GM12873 (cell line): ENCODE results near the gene CDH22.

ENCODE experiments used
- TF ChIP-seq, protein P1 (sequence below): IDR thresholded peaks from 2 replicates; pipeline ENCODE4 v1.5.1; 2012; ENCODE audit warnings: low read depth, mild to moderate bottlenecking, moderate library complexity, low read length, control low read depth; ENCODE audit not compliant: insufficient read depth; ENCODE audit errors: missing control alignments

Gene CDH22

DNA sequence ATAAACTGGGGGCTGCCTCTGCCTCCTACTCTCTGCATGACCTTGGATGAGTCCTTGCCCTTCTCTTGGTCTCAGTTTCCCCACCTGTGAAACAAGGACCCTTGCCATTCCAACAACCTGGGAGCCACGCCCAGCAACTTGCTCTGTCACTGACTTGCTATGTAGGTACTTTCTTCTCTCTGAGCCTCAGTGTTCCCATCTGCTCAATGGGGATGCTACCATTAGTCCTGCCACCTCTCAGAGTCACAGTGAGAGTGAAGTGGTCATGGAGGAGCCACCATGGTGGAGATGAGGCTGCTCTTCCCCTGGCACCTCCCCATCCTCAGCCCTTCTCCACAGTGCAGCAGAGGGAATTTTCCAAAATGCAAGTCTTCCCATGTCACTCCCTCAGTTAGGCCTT, 70.6 kb downstream of the CDH22 start:
- TF ChIP-seq, protein P1, sequence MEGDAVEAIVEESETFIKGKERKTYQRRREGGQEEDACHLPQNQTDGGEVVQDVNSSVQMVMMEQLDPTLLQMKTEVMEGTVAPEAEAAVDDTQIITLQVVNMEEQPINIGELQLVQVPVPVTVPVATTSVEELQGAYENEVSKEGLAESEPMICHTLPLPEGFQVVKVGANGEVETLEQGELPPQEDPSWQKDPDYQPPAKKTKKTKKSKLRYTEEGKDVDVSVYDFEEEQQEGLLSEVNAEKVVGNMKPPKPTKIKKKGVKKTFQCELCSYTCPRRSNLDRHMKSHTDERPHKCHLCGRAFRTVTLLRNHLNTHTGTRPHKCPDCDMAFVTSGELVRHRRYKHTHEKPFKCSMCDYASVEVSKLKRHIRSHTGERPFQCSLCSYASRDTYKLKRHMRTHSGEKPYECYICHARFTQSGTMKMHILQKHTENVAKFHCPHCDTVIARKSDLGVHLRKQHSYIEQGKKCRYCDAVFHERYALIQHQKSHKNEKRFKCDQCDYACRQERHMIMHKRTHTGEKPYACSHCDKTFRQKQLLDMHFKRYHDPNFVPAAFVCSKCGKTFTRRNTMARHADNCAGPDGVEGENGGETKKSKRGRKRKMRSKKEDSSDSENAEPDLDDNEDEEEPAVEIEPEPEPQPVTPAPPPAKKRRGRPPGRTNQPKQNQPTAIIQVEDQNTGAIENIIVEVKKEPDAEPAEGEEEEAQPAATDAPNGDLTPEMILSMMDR = no peak

DNA sequence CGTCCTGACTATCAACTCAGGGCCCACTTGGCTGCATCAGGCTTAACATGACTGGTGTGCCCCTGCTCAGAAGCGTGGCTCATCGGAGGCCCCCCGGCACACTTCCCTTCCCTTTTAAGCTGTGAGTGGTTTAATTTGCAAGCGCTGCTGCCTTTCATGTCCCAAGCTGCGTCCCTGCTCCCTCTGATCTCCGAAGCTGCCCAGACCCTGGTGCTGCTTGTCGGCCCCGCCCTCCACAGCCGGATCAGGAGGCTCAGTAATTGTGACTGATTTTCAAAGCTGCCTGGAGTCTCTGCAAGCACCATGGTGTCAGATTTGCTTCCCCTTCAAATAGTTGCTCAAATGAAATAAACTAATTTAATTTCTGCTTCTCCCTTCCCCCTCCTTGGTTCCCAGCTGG, 71.1 kb downstream of the CDH22 start:
- TF ChIP-seq, protein P1 = no peak

DNA sequence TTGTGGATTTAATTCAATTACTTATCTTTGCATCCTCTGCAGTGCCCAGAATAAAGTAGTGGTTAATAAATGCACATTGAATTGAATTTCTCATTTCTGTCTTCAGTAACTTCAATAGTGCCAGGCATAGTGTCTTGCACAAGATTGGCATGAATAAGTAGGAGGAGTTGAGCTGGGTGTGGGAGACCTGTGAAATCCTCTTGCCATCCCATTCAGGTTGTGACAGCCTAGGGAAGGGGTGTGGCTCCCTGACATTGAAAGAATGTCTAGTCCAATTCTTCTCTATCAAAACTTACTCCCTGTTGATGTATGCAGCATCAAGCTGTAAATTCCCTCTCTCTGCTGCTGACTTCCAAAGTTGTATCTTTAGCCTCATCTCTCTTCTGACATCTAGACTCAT, 73.2 kb downstream of the CDH22 start:
- TF ChIP-seq, protein P1 = no peak

DNA sequence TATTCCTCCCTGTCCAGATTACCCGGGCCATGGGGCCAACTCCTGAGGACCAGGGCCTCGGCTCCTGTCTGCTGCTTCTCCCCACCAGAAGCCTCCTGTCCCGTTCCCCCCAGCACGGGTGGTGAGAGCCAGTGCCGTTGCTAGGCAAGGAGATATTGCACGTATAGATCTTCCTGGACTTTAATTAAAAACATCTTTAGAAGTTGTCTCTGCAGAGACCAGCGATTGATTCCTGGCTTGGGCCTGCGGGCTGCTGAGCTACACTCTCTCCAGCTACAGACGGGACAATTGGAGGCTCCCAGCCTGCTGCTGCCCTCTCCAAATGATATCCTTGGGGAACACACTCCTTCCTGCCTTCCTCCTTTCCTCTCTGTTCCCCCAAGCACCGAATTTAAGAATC, 74.6 kb downstream of the CDH22 start:
- TF ChIP-seq, protein P1 = no peak

DNA sequence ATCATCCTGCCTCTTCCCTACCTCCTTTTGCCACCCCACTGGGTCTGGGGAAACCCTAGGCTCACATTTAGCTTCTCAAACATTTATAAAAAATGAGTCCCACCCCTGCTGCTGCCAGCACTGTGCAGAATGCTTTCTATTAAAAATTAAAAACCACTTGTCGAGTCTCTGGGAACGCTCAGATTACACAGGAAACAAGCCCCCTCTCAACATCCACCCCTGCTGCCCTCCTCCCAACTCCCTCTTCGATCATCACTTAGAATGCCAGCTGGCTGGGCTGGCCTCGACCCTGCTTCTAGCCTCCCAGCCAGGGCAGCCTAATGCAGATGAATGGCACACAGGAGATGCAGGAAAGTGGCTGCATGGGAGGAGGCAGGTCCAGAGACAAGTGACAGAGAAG, 75.8 kb downstream of the CDH22 start:
- TF ChIP-seq, protein P1 = no peak

DNA sequence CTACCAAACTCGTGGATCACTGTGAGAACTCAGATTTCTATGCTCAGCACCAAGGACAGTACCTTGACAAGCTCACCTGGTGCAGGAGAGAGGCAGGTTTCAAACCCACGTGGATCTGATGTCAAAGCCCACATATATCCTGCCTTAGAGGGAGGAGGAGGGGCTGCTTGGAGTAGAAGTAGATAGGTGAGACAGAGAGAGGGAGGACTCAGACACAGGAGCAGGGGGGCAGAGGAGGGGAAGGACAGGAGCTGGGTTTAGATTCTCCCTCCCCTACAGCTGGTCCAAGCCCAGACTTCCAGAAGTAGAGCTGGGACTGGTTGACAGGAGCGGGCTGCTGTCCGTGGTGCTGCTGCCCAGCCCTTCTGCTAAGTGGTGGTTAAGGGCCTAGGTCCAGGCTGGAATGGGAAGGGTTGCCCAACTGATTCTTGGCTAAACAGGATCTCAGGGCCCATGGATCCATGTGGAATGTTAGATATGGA, 77.5 kb downstream of the CDH22 start:
- TF ChIP-seq, protein P1 = no peak

DNA sequence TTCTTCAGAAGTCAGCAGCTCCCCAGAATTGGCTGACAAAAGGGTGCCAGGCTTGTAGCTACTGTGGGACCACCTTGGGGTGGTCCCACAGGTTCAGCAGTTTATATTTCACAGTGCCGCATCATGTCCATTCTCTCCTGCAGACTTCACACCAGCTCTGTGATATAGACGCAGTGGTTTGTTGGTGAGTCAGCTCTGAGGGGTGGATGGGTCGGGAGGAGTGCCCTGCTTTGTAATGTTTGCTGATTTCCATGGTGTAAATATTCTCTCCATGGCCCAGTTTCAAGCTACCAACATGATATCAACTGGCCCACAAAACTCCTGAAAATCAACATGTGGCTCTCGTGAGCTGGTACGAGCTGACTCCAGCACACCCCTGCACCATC, 78.2 kb downstream of the CDH22 start:
- TF ChIP-seq, protein P1 = no peak
